HG02610 (cell line): ENCODE data around the gene BAZ1A.
"Not testable (repeated sequence)": the region's sequence is repeated elsewhere in the genome, so short reads cannot be mapped to it uniquely, and the experiment has no call there.

Experiments
- ATAC-seq: cut with Tn5 transposase; IDR thresholded peaks from one replicate; pipeline ENCODE4 v1.9.1; 2021; ENCODE audit warnings: mild to moderate bottlenecking, moderate library complexity; ENCODE audit not compliant: unreplicated experiment

The BAZ1A gene

GRCh38 chr14:34857689-34858449, 17.3 kb downstream of the BAZ1A start:
- ATAC-seq, result no peak

GRCh38 chr14:34853041-34853440, 22.1 kb downstream of the BAZ1A start:
- no peak for ATAC-seq

DNA sequence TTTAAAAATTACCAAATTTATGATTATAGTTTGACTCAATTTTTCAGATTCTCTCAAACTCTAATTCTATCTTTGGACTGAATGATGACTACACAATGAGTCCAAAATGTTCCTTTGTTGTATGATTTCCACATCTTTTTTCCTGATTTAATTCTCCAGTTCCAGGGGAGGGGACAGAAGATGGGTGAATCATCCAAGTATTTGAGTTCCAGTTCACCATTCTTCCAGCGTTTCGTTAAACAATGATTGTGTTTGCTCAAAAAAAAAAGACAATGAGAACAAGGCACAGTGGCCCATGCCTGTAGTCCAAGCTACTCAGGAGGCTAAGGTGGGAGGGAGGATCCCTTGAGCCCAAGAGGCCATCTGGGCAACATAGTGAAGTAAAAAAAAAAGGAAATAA, 23.8 kb downstream of the BAZ1A start:
- no peak for ATAC-seq

- no peak for ATAC-seq
Measured at GRCh38 chr14:34845869-34846268, 29.3 kb downstream of the BAZ1A start.

DNA sequence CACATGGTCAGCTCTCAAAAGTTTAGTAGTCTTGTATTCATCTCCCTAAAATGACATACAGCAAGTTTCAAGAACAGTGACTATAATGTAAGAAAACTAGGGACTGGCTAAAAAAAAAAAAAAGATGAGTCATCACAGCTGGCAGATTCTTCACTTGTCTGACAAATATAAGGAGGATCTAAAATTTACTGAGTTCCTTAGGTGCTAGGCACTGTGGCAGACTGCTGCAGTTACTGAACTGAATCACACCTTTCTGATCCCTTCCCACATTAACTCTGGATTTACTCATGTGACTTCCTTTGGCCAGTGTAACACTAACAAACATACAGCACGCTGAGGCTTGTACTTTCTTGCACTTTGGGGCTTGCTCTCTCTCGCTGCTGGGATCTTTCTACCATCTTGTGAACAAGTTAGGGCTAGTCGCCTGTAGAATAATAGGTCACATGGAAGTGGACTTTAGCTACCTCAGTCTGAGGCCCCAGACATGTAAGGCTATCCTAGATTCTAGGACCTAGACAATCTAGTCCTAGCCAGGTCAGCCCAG, 32.1 kb downstream of the BAZ1A start:
- peak; percentile 77 for ATAC-seq

DNA sequence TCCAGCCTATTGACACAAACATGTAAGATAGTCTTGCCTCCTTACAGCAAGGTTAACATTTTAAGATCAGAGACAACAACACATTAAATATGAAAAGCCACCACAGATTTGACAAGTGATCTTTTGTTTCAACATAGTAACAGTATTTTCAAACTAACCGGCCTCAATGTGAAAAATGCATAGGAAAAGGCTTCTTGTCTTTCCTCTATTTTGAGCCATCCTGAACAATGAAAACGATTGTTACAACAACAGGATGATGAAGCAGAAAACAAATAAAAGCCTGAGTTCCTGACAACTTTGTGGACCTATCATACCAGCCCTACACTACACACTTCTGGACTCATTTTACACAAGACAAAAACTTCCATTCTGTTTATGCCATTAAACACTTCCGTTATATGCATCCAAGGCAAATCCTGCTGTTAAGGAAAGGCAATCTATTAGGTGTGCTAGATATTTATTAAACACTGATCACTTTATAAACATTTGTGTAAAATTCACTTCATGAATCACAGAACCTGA, 37.3 kb downstream of the BAZ1A start:
- no peak for ATAC-seq

DNA sequence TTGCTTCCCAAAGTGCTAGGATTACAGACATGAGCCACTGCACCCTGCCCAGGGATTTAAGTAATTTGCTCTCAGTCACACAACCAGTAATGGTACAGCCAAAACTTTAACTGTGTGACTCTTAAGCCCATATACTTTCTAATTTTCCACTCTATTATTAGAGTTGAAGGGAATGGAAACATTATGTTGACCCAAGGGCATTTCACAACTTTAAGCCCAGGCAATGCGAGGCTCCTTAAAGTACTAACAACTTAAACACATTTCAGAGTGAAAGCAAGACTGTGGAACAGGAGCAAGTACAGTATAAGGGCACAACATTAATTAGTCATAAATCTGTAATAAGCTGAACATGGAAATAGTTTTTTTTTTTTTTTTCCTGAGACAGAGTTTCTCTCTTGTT, 39.8 kb downstream of the BAZ1A start:
- no peak for ATAC-seq

DNA sequence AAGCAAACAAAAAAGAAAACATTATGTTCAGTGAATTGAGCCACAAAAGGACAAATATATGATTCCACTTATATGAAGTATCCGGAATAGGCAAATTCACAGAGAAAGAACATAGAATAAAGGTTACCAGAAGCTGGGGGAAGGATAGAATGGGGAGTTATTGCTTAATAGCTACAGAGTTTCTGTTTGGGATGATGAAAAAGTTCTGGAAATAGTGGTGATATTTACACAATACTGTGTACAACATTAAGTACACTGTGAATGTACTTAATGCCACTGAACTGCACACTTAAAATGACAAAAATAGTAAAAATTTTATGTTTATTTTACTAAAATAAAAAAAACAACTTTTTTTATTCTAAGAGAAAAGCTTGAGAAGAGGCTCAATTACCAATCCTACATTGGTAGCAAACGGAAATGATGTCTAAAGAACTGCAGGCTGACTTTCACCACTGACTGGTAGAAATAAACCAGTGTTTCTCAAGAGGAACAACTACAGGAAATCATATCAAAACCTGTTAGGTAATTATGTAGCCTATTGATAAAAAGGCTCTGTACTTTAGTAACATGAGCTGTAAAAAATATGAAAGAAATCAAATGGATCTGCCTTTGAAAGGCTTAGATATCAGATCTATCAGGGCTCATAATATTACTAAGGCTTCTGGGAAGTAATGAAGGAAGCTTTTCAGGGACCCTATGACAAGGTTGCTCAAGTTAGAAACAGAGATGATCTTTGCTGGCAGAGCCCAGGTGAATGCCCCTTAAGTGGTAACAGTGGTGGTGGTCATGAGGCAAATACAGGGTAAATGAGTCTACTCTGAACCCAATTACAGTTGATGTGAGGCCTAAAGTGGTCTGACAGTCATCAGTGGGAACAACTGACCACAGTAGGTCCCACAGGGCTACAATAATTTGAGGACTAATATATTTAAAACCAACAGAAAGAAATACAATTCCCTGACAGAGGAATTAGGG, 41.3 kb downstream of the BAZ1A start:
- ATAC-seq, result no peak

- no peak for ATAC-seq
Measured at GRCh38 chr14:34826661-34827060, 48.5 kb downstream of the BAZ1A start.

GRCh38 chr14:34824826-34825225, 50.3 kb downstream of the BAZ1A start:
- no peak for ATAC-seq

- ATAC-seq, result no peak
Measured at GRCh38 chr14:34824256-34824655, 50.9 kb downstream of the BAZ1A start.

DNA sequence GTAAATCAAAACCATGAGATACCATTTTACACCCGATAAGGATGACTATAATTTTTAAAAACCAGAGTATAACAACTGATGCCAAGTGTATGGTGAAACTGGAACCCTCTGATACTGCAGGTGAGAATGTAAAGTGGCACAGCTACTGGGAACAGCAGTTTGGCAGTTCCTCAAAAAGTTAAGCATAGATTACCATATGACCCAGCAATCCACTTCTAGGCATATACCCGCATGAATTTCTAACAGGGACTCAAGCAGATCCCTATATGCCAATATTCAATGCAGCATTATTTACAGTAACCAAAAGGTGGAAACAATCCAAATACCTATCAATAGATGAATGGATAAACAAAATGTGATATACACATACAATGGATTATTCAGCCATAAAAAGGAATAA, 57.4 kb downstream of the BAZ1A start:
- ATAC-seq, result no peak

GRCh38 chr14:34810028-34810427, 65.1 kb downstream of the BAZ1A start:
- ATAC-seq, result no peak

DNA sequence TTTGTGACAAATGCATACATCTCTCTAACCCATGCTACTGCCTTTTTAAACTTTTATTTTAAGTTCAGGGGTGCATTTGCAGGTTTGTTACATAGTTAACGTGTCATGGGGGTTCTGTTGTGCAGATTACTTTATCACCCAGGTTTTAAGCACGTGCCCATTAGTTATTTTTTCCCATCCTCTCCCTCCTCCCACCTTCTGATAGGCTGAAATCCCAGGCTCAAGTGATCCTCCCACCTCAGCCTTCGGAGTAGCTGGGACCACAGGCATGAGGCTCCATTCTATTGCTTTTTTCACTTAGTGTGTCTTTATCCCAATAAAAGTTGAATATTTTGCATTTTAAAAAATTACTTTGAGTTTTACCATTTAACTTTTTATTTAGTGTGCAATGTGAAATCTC, 68.9 kb downstream of the BAZ1A start:
- ATAC-seq, result no peak

DNA sequence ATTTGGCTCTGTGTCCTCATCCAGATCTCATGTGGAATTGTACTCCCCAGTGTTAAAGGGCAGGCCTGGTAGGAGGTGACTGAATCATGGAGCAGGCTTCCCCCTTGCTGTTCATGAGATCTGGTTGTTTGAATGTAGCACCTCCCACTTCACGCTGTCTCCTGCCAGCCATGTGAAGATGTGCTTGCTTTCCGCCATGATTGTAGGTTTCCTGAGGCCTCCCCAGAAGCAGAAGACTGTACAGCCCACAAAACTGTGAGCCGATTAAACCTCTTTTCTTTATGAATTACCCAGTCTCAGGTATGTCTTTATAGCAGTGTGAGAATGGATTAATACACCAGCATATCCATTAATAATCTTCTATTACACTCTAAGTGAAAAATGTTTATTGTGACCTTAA, 70.2 kb downstream of the BAZ1A start:
- no peak for ATAC-seq

DNA sequence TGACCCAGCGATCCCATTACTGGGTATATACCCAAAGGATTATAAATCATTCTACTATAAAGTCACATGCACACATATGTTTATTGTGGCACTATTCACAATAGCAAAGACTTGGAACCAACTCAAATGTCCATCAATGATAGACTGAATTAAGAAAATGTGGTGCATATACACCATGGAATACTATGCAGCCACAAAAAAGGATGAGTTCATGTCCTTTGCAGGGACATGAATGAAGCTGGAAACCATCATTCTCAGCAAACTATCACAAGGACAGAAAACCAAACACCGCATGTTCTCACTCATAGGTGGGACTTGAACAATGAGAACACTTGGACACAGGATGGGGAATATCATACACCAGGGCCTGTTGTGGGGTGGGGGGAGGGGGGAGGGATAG, 76.3 kb downstream of the BAZ1A start:
- ATAC-seq, result not testable (repeated sequence)

- no peak for ATAC-seq
Measured at GRCh38 chr14:34797747-34798583, 77.2 kb downstream of the BAZ1A start.

GRCh38 chr14:34796902-34797301, 78.3 kb downstream of the BAZ1A start:
- ATAC-seq, result no peak

DNA sequence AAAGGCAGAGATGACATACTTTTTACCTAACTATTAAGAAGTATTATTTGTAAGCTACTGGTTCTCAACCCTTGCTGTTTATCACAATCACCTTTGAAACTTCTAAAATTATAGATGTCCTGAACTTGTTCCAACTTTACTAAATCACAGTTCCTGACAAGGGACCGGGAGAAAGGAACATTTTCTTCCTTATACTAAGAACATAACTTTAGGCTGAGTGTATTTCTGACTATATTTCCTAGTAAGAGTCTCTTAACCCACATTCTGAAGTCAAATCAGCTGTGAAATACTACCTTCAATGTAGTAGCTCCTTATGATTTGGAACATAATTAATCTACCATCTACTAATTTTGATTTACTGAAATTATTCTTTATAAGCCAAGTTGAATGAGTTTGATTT, 80.2 kb downstream of the BAZ1A start:
- ATAC-seq, result no peak

DNA sequence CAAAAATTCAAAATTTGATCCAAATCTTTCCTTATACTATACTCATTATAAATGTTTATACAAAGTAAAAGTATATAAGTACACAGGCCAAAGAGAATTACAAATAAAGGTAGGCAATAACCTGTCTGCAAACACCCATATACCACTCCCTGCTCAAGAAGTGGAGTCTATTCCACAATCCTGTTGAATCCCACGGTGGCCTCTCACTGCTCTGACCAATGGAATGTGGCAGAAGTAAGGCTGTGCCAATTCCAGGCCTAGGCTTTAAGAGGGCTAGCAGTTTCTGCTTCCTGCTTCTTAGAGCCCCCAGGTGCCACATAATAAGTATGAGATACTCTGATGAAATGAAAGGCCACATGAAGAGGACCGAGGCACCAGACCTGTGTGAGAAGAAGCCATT, 80.9 kb downstream of the BAZ1A start:
- no peak for ATAC-seq

DNA sequence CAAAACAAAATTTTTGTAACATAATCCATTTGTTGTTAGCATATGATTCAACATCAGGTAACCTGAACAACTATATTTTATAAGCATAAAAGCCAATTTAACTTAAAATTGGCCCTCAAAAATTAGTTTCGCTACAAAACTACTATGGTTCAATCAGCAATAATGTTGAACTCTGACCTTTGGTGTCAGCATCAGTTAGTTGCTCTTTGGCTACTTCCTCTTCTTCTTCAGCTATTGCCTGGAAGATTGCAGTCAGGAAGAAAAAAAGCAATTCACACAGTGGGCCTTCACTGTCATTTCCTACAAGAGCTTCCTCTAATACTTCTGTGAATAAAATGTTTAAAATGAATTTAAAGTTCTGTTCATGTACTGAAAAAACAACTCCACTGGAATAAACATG, 82.6 kb downstream of the BAZ1A start:
- no peak for ATAC-seq
